ENCODE results near the gene GALNT9. TPM values are rescaled to one million over a fixed set of nuclear protein-coding genes. Genes with fewer than 3 reads are reported as not detected.

The GALNT9 gene
- total and polyA plus RNA-seq, 2 donors (not counting 1 experiment from before 2014, with no cell fraction given), result 0.71 to 2.4 TPM

- H3K4me3 Mint-ChIP-seq, result no peak overlapping the region
- ChIA-PET POLR2A (no interaction called here), CTCF (no interaction called here)
- no peaks in the 10 kb centered on the region for H3K4me1 Mint-ChIP-seq
- Histone ChIP-seq H3K79me2 (ENCODE audit: control insufficient read depth, insufficient read depth, low read length) (no peaks in the 10 kb centered on the region), H3K27ac (ENCODE audit: low read length in 2 of 2) (no peak overlapping the region), H2AFZ (ENCODE audit: insufficient read depth, low read depth, low read length, poor library complexity, severe bottlenecking) (no peak overlapping the region), H3K9ac (ENCODE audit: low read length) (no peak overlapping the region), H4K20me1 (ENCODE audit: control insufficient read depth, insufficient read depth, low read length, poor library complexity, severe bottlenecking) (no peaks in the 10 kb centered on the region), H3K4me1 (ENCODE audit: control insufficient read depth in 2 of 2, insufficient read depth in 2 of 2, low read length in 2 of 2) (peaks cover 0 to 3% of the 10 kb centered on the region in 2 donors), H3K27me3 (replicated peaks in 1 of 4; ENCODE audit: control extremely low read depth in 1 of 4, control insufficient read depth in 3 of 4, insufficient read depth in 4 of 4, low read length in 3 of 4) (peaks cover 0 to 16% (median 6%) of the 10 kb centered on the region in 4 experiments), H3K9me3 (ENCODE audit: control extremely low read depth in 1 of 3, control insufficient read depth in 2 of 3, insufficient read depth in 1 of 3, low read length in 2 of 3) (peaks cover 0 to 40% (median 0%) of the 10 kb centered on the region in 3 donors), H3K4me2 (replicated peaks; ENCODE audit: low read depth, low read length, poor library complexity, severe bottlenecking) (no peak overlapping the region), H3K4me3 (ENCODE audit: control extremely low read depth in 1 of 5, extremely low read depth in 1 of 5, insufficient read depth in 1 of 5, low read depth in 2 of 5, low read length in 4 of 5) (no peak overlapping the region), H3K36me3 (replicated peaks in 1 of 2; ENCODE audit: control extremely low read depth in 1 of 2, control insufficient read depth in 1 of 2, extremely low read depth in 1 of 2, insufficient read depth in 2 of 2, low read length in 1 of 2) (no peaks in the 10 kb centered on the region)
- DNase-seq, result no peak
- H3K27ac Mint-ChIP-seq, result no peak overlapping the region
- WGBS (ENCODE audit: insufficient coverage), result 90% methylated on average over 26 of the region's 26 CpGs
- no peak for ATAC-seq (ENCODE audit: low read depth)
- intact Hi-C loops (cut with micrococcal nuclease), result no loop called here
- peaks cover 3% of the 10 kb centered on the region for H3K9me3 Mint-ChIP-seq (ENCODE audit: insufficient read depth)
- TF ChIP-seq EZH2 (IDR thresholded peaks at IDR 0.05; ENCODE audit: borderline replicate concordance, insufficient read depth, low read depth, low read length, poor library complexity, severe bottlenecking) (no peak), CTCF (IDR thresholded peaks at IDR 0.05) (no peak)
- H3K27me3 Mint-ChIP-seq, result peaks cover 17% of the 10 kb centered on the region
These were observed 4.4 kb upstream of the GALNT9 start for GRCh38 chr12:132333766-132334165.

- 81% methylated on average over 8 of the region's 13 CpGs for WGBS (ENCODE audit: insufficient coverage)
- intact Hi-C loops (cut with micrococcal nuclease), result no loop called here
- no peak overlapping the region for H3K27ac Mint-ChIP-seq
- Histone ChIP-seq H2AFZ (ENCODE audit: insufficient read depth, low read depth, low read length, poor library complexity, severe bottlenecking) (no peak overlapping the region), H3K9ac (ENCODE audit: low read length) (no peak overlapping the region), H3K27ac (ENCODE audit: low read length in 2 of 2) (no peak overlapping the region), H3K4me1 (ENCODE audit: control insufficient read depth in 2 of 2, insufficient read depth in 2 of 2, low read length in 2 of 2) (peaks cover 0 to 3% of the 10 kb centered on the region in 2 donors), H3K4me3 (ENCODE audit: control extremely low read depth in 1 of 5, extremely low read depth in 1 of 5, insufficient read depth in 1 of 5, low read depth in 2 of 5, low read length in 4 of 5) (no peak overlapping the region), H3K79me2 (ENCODE audit: control insufficient read depth, insufficient read depth, low read length) (no peaks in the 10 kb centered on the region), H3K4me2 (replicated peaks; ENCODE audit: low read depth, low read length, poor library complexity, severe bottlenecking) (no peak overlapping the region), H3K27me3 (replicated peaks in 1 of 4; ENCODE audit: control extremely low read depth in 1 of 4, control insufficient read depth in 3 of 4, insufficient read depth in 4 of 4, low read length in 3 of 4) (peaks cover 0 to 19% (median 7%) of the 10 kb centered on the region in 4 experiments), H3K36me3 (replicated peaks in 1 of 2; ENCODE audit: control extremely low read depth in 1 of 2, control insufficient read depth in 1 of 2, extremely low read depth in 1 of 2, insufficient read depth in 2 of 2, low read length in 1 of 2) (no peaks in the 10 kb centered on the region), H3K9me3 (ENCODE audit: control extremely low read depth in 1 of 3, control insufficient read depth in 2 of 3, insufficient read depth in 1 of 3, low read length in 2 of 3) (peaks cover 0 to 38% (median 0%) of the 10 kb centered on the region in 3 donors), H4K20me1 (ENCODE audit: control insufficient read depth, insufficient read depth, low read length, poor library complexity, severe bottlenecking) (no peaks in the 10 kb centered on the region)
- CTCF ChIA-PET, result no interaction called here
- TF ChIP-seq CTCF (IDR thresholded peaks at IDR 0.05) (no peak), EZH2 (IDR thresholded peaks at IDR 0.05; ENCODE audit: borderline replicate concordance, insufficient read depth, low read depth, low read length, poor library complexity, severe bottlenecking) (no peak)
- POLR2A ChIA-PET, result no interaction called here
- peaks cover 3% of the 10 kb centered on the region for H3K9me3 Mint-ChIP-seq (ENCODE audit: insufficient read depth)
- H3K27me3 Mint-ChIP-seq, result peaks cover 17% of the 10 kb centered on the region
- DNase-seq (no peak), ATAC-seq (ENCODE audit: low read depth) (no peak)
- H3K4me3 Mint-ChIP-seq, result no peak overlapping the region
- no peaks in the 10 kb centered on the region for H3K4me1 Mint-ChIP-seq
These were observed 3.9 kb upstream of the GALNT9 start for GRCh38 chr12:132333273-132333672.

Data from B cell (primary cell).